HG03108 (cell line): Measurements from ENCODE around the gene TOM1L2.
A peak's percentile ranks its signal among the peaks of the same experiment; 100 is the strongest.

ENCODE experiments used
- ATAC-seq: cut with Tn5 transposase; IDR thresholded peaks from one replicate; pipeline ENCODE4 v1.9.1; 2021; ENCODE audit warnings: moderate library complexity; ENCODE audit not compliant: unreplicated experiment

Gene TOM1L2

DNA sequence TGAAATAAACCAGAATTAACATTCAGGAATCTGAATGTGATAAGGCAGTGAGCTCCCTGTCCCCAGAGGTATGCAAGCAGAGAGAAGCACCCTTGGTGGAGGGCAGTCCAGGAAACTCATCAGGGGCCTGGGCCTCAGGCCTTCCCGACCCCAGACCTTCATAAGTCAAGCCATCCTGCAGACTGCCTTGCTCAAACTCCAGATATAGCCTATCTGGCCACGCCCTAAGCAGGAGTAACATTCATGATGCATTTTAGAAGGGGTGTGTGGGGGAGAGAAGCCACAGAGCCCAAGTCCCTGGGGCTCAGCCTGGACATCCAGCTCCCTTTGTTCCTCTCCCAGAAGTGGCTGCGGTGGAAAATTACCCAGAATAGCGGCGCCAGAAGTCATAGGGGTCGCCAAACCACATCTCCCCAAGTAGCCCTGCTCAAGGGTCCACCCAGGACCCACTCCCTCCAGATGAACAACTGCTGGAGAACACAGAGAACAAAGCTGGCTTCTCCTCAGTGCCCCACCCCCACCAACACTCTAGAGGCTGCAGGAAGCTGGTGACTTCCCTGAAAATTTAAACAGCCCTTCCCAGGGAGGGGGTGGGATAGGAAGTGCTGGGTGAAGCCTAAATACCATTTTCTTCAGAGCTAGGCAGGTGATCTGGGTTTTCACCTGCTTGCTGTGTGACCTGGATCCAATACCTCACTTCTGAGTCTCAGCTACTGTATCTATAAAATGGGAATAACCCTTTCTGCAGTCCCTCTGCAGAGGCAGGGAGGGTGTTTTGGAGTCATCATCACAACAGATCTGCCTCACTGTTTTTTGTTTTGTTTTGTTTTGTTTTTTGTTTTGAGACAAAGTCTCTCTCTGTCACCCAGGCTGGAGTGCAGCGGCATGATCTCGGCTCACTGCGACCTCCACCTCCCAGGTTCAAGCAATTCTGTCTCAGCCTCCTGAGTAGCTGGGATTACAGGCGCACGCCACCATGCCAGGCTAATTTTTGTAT, 133.9 kb downstream of the TOM1L2 start:
- ATAC-seq: no peak

DNA sequence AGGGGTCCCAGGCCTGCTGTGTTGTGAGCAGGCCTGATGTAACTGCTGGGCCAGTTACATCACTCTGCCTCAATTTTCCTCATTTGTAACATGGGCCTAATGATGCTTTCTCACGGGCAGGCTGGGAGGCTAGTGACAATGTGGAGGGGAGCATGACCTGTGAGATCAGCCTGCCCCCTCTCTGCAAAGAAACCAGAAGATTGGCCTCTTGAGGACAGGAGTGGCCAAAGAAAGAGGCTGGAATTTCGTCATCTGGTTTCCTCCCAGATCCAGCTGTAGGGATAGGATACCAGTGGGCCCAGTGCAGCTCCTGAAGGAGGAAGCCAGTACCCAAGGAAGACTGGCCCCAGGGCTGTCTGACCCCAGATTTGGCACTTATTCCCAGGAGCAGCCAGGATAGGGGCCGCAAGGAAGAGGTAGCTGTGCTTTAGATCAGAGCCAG, 134.8 kb downstream of the TOM1L2 start:
- ATAC-seq: no peak

DNA sequence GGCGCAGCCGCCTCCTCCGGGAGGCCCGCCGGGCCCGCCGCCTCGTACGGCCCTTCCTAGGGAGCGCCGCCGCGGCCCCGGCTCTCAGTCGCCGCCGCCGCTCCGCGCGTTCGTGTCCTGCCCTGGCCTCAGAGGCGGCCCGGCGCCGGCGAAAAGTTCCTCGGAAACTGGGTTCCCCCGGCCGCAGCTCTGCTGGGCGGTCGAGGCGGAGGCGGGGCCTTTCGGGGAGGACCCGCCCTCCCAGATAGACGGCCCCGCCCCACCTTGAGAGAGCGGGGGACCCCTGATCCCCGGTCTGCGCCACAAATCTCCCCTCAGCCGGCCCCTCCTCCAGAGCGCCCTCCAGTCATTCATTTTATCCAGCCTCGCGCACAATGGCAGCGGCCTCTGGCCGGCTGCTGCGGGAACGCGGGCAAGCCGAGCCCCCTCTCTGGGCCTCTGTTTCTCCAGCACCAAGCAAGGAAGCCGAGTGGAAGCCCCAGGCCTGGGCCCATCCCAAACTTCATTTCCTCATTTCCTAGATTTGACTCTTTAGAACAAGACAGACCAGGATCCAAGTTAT, 135.3 kb downstream of the TOM1L2 start, which contains the start of gene SREBF1:
Gene SREBF1 (minus strand): TSS at position 169 of the 562 bp plus-strand sequence. CDS start 169 bp downstream, outside the sequence.
- peak; percentile 22 for ATAC-seq

DNA sequence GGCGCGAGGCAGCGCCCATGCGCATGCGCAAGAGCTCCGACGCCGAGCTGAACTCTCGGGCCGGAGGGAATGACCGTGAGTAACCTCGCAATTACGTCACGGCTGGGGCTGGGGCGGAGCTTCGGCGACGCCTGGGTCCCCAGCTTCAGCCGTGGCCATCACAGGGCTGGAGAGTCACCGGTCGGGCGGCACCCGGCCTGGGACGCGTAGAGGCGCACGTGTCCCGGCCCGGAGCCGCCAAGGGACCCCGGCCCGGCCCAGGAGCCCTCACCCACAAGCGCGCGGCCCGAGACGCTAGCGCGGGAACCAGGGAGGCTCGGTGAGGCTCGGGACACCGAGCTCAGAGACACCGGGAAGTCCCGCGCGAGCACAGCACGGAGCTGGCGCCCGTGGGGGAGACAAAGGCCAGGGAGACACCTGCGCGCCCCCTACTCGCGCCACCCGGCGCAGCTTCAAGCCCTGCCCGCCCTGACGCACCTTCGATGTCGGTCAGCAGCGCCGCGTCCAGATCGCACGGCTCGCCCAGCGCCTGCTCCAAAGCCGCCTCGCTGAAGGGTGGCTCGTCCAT, 135.9 kb downstream of the TOM1L2 start:
- ATAC-seq: peak; percentile 46

DNA sequence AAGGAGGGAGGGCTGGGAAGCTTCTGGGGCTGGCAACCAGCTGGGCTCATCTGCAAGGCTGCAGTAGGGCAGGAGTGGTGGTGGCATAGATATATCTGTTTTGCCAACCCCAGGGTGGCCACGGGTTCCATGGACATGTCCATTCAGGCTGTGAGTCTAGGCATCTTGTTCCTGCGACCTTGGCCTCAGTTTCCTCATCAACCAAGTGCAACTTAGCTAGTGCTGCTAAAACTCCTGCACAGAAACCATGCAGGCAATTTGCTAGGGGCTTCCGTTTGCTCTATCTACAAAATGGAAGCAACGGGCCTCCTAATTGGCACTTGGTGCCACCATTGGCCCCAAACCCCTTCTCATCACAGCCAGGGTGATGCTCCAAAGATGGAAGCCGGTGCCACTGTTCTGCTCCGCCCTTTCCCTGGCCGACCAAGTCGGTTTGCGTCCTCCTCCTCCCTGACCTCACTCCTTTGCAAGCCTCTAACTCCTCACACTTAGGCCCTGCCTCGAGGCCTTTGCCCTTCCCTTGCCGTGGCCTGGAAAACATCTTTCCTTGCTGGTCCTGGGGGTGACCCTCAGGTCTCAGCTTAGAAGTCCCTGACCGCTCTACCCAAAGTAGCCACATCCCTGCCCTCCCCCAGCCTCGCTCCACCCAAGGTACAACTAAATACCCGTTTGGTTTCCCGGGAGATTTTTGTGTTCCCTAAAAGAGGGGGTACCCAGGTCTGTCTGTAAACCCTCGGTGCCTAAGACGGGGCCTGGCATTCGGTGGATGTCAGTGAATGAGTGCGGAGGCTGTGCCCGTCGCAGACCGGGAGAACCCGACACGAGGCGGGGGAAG, 136.6 kb downstream of the TOM1L2 start:
- ATAC-seq: no peak

DNA sequence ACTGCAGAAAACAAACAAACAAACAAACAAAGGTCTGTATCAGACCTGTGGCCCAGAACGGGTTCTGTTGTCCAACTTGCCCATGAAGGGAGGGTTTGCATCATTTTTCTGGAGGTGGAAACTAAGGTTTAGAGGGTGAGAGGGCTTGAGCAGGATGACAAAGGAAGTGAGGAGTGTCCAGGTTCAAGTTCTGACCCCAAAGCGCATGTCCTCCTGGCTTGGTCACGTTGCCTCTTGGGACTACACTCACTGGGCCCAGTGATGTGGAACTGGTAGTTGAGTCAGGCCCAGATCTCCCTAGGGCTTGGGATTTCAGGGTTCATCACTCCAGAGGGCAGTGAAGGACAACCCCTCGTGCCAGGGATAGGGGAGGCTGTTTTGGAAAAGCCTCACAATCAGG, 137.2 kb downstream of the TOM1L2 start:
- ATAC-seq: no peak

DNA sequence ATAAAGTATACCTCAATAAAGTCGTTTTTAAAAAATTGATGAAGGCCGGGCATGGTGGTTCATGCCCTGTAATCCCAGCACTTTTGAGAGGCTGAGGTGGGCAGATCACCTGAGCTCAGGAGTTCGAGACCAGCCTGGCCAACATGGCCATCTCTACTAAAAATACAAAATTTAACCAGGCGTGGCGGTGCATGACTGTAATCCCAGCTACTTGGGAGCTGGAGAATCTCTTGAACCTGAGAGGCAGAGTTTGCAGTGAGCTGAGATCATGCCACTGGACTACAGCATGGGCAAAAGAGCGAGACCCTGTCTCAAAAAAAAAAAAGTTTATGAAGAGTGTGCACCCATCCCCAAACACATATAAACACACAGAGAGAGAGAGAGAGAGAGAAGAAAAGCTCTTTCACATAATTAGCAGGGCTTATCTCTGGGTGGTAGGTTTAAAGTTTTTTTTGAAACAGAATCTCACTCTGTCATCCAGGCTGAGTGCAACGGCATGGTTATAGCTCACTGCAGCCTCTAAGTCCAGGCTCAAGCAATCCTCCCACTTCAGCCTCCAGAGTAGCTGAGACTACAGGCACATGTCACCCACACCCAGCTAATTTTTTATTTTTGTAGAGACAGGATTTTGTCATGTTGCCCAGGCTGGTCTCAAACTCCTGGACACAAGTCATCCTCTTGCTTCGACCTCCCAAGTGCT, 138.4 kb downstream of the TOM1L2 start:
- peak; percentile 1 for ATAC-seq

DNA sequence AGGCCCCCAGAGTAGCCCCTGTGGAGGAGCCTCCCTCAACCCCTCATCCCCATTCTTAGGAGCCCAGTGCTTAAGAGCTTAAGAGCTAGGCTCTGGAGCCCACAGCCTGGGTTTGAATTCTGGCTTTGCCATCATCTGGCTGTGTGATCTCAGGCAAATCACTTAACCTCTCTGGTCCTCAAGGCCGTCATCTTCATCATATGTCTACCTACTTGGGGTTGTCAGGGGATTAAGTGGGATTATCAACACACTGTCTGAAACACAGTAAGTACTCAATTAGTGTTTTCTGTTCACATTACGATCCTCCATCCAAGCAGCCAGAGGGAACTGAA, 140.2 kb downstream of the TOM1L2 start:
- no peak for ATAC-seq

DNA sequence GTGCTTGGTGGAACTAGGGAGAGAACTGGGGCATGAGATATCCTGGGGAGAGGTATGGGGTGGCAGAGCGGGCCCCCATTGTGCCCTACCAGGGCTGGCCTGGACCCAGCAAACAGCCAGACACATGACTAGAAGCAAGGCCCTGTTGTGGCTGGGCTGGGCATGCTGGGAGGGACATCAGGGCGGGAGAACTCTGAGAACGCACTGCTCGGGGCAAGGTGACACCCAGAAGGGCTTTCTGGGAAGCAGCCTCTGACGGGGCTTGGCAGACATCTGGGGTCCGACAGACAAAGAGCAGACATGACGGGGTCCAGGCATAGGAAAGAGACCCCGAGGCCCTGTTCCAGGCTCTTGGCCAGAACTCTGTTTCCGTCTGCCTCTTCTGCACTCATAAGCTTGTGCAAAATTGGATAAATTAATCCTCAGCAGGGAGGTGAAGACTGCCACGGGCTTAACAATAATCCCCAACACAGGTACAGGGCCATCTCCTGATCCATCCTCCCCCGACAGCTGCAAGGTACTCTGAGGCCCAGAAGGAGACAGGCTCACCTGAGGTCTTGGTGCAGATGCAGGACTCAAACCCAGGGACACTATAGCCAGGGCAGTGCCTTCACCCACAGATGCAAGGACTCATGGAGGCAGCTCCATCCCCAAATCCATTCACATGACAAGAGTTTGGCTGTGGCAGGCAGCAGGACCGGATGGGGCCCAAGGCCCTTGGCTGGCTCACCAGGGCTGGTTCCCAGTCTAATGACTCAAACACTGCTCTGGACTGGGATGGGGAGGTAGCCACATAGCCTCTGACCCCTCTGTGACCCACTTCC, 140.8 kb downstream of the TOM1L2 start:
- no peak for ATAC-seq

DNA sequence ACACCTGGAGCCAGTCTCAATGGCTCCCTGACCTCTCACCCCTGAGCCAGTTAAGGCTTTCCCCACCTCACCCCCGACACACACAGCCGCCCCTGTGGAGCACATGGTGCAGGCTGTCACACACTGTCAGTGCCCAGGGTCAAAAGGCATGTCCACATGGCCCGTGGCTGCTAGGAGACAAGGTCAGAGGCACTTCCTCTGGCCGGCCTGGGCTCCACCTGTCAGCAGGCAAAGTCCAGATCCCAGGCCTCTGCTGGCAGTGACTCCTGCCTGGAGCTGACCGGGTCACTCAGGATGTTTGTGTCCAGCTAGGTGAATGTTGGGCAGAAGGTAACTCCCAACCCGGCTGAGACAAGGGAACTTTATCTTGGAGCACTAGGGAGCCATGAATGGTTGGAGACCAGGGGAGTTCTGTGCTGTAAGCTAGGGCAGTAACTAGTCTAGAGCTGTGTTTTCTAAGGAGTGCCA, 141.4 kb downstream of the TOM1L2 start:
- ATAC-seq: no peak

DNA sequence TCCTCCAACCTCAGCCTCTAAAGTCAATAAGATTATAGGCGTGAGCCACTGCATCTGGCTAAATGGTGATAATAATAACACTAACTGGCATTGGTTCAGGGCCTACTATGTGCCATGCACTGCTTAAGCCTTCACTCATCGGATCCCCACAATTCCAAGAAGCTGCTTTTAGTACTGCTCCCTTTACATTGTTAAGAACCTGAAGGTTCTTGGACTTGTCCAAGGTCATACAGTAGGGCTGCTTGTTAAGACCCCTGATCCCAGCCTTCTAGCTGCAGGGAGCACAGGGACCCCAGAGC, 142.0 kb downstream of the TOM1L2 start:
- ATAC-seq: no peak

DNA sequence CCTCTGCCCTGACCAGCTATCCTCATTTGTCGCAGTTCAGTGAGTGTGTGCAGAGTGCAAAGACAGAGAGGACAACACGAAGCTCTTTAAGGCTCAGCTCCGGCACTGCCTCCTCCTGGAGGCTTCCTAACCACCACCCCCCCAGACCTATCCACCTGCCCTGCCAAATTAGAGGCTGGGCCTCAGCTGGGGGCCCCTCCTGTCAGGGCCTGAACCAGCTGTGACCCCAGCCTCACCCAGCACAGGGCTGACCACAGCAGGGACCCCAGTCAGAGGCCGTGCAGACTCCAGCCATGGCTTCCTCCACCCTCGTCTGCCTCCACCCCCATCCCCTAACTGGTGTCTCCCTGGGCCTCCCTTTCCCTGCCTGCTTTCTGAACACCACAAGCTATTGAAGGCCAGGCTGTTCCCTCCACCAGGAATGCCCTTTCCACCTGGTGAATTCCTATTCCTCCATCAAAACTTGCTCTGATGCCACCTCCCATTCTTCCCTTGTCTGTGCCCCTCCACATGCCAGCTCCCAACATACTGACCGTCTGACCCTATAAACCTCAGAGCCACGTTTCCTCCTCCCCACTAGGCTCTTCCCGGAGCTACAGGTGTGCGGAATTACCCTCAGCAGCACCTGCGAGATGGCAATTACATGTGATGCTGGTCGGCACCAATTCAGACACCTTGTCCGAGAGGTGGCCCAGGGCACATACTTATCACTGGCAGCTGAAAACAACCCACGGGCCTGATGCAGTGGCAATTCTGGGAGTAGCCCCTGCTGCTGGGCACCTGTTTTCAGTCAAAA, 144.2 kb downstream of the TOM1L2 start:
- no peak for ATAC-seq

DNA sequence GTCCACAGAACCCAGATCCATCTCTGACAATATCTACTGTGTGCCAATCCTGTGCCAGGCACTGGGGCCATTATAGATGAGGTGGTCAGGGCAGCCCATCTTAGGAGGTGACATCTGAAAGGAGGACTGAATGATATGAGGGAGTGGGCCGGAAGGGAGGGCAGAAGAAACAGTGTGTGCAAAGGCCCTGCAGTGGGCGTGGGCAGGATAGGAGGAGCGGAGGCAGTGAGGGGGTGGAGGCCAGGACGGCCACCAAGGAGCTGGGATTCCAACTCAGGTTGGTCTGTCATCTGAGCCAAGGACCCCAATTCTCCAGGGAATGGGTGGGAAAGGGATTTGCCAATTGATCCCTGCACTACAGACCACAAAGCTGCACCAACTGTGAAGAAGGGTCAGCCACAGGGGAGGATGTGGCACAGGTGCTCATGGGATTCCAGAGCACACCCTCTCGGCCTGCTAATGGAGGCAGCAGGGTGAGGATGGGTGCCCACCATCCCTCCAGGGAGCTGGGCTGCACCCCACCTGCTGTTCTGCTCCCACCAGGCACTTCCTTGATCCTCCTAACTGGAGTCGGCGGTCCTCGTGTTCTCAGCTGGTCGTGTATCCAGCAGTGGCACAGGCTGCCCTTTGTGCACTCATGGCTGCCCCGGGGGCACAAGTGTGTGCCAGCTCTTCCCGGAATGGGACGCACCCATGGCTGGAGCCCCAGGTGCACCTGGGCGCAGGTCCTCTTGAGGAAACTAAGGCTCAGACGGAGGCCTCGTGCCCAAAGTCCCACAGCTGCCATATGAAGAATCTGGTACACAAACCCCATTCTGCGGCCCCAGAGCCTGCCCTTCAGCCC, 145.0 kb downstream of the TOM1L2 start:
- ATAC-seq: no peak

DNA sequence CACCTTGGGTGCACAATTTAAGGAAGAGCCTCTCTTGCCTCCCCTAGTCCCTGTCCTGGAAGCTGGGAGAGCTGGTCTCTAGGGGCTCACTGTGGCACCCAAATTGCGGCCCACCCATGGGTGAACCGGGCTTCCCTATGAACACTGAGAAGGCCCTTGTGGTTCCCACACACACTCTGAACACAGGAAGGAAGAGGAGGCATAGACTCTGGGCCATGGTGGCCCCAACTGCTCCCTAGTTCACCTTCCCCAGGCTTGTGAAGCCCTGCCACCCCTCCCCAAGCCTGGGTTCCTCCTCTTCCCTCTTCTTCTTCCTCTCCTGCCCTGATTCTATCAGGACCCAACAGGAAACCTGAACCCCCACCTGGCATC, 145.9 kb downstream of the TOM1L2 start:
- ATAC-seq: no peak

DNA sequence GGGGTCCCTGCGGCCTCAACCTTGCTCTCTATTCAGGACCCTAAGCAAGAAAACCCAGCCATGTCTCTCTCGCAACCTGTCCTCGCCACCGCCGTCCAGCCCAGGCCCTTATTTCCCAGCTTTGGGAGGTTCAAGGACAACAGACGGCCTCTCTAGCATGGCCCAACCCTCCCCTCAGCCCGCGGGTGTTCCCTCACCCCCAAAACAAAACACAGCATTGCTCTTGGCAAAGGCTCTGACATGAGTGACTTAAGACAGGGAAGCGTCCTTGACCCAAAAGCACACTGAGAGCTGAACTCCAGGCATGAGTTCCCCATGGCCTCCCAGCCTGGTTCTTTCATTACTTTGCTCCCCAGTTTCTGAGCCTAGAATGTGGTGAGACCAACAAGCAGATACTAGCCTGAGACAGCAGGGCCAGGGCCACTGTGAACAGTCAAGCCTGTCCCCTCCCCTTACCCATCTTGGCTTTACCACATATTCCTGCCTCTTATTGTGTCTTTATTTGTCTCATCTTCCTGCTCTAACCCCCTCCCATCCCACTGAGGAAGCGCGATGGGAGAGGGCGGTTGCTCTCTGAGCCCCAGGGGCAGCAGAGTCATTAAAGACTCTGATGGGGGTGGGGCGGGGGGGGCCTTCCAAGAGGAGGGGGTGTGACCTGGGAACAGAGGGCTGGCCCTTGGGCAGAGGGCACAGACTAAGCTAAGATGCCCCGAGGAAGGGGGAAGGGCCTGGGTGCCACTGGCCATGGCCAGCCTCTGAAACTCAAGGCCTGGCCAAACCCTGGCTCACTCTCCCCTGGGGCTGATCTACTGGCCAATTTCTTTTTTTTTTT, 147.2 kb downstream of the TOM1L2 start:
- no peak for ATAC-seq

DNA sequence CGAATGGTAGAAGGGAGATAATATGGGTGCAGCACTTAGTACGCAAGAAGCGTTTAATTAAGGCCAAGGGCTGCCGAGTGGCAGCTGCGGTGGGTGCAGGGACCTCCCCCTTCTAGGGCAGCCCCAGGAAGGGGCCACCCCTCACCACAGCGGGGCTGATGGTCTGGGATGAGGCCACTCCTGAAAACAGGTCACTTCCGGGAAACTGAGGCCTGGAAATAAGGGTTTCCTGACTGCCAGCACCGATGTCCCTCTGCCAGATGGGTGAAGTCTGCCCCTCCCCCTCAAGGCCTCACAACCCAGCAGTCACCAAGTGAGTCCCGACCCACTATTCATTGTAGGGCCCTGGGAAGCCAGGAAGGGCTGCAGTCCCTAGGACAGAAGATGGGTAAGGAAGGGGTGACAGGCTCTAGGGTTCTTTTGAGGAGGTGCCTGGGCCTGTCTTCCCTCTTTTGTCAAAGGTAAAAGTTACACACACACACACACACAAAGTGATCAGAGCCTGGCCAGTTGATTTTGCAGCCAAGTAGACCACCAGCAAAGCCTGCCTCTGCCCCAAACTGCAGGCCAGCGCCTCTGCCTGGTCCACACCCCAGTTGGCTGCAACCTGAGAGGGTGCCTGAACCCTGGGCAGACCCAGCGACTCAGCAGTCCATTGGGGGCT, 147.9 kb downstream of the TOM1L2 start:
- ATAC-seq: no peak
